ENCODE results near the gene SIDT2. TPM values are rescaled to one million over a fixed set of nuclear protein-coding genes. Genes with fewer than 3 reads are reported as not detected.

Gene SIDT2
- total RNA-seq, 4 donors from 2014 or later, result 15.3 to 50.1 (median 33.6) TPM

DNA sequence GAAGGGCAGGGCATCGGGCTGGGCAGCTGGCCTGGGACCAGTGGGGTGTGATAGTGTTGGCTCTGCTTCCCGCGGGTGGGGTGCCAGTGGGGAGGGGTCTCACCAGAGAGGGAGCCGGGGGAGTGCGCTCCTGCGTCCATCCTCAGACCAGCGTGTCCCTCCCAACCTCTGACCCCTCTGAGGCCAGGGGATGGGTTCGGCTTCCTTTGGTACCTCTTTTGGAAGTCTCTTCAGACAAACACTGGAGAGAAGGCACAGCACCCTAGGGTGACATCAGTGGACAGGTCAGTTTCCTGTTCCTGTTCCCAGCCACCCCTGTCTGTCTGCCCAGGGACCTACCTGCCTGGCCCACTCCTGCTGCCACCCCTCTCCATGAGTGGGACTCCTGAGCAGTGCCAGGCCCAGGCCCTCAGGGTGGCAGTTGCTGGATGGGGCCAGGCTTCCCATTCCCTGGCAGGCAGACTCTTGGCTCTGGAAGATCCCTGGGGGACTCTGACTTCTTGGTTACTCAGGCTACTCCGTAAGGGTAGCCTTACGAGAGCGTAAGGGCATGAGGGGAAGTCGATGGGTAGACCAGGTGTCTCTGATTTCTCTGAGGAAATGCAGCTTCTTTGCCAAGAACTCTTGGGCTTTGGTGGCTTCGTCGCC is 23.2 kb downstream of the SIDT2 start:
- WGBS, 2 donors (ENCODE audit: low coverage in 1 of 2), result no CpG with 5 or more reads among the region's 14 CpGs
- Histone ChIP-seq H3K9me3 (no peaks in the 10 kb centered on the region), H3K4me1 (peaks cover 0 to 82% (median 12%) of the 10 kb centered on the region in 3 donors), H3K4me3 (peak overlapping the region; percentile 73 to 80), H3K27me3 (no peaks in the 10 kb centered on the region), H3K27ac (peak overlapping the region; percentile 97 to 99 (median 97)), H3K36me3 (peaks cover 0 to 44% of the 10 kb centered on the region in 2 donors)
- ATAC-seq, result no peak
- TF ChIP-seq POLR2A (IDR thresholded peaks at IDR 0.05) (peak in 1 of 2 donors; percentile 26), POLR2AphosphoS5 (IDR thresholded peaks at IDR 0.05) (no peak), EP300 (IDR thresholded peaks at IDR 0.05) (no peak)
- TF ChIP-seq, protein P1, sequence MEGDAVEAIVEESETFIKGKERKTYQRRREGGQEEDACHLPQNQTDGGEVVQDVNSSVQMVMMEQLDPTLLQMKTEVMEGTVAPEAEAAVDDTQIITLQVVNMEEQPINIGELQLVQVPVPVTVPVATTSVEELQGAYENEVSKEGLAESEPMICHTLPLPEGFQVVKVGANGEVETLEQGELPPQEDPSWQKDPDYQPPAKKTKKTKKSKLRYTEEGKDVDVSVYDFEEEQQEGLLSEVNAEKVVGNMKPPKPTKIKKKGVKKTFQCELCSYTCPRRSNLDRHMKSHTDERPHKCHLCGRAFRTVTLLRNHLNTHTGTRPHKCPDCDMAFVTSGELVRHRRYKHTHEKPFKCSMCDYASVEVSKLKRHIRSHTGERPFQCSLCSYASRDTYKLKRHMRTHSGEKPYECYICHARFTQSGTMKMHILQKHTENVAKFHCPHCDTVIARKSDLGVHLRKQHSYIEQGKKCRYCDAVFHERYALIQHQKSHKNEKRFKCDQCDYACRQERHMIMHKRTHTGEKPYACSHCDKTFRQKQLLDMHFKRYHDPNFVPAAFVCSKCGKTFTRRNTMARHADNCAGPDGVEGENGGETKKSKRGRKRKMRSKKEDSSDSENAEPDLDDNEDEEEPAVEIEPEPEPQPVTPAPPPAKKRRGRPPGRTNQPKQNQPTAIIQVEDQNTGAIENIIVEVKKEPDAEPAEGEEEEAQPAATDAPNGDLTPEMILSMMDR (IDR thresholded peaks at IDR 0.05), result no peak

GRCh38 chr11:117202386-117203068 is 24.0 kb downstream of the SIDT2 start:
- Histone ChIP-seq H3K27ac (peak overlapping the region; percentile 97 to 99 (median 97)), H3K36me3 (peaks cover 0 to 42% of the 10 kb centered on the region in 2 donors), H3K9me3 (no peaks in the 10 kb centered on the region), H3K4me1 (peaks cover 0 to 75% (median 10%) of the 10 kb centered on the region in 3 donors), H3K4me3 (peak overlapping the region; percentile 73 to 80), H3K27me3 (no peaks in the 10 kb centered on the region)
- no peak for ATAC-seq
- TF ChIP-seq POLR2AphosphoS5 (IDR thresholded peaks at IDR 0.05) (no peak), POLR2A (IDR thresholded peaks at IDR 0.05) (no peak), EP300 (IDR thresholded peaks at IDR 0.05) (no peak)
- TF ChIP-seq, protein P1 (IDR thresholded peaks at IDR 0.05), result peak in 1 of 4 experiments; percentile 21
- WGBS, 2 donors (ENCODE audit: low coverage in 1 of 2), result 0 to 47% methylated on average over 1 to 3 of the region's 7 CpGs

DNA sequence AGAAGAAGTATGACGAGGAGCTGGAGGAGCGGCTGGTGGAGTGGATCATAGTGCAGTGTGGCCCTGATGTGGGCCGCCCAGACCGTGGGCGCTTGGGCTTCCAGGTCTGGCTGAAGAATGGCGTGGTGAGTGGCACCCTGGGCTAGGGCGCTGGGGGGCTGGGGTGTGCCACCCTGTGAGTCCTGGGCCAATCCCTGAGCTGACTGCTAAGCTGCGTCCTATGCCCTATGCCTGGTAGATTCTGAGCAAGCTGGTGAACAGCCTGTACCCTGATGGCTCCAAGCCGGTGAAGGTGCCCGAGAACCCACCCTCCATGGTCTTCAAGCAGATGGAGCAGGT is 24.5 kb downstream of the SIDT2 start:
- no CpG with 5 or more reads among the region's 10 CpGs for WGBS, 2 donors (ENCODE audit: low coverage in 1 of 2)
- Histone ChIP-seq H3K9me3 (no peaks in the 10 kb centered on the region), H3K4me3 (peak overlapping the region; percentile 73 to 80), H3K27me3 (no peaks in the 10 kb centered on the region), H3K4me1 (peaks cover 0 to 70% (median 6%) of the 10 kb centered on the region in 3 donors), H3K27ac (peak overlapping the region; percentile 97 to 99 (median 97)), H3K36me3 (peaks cover 0 to 42% of the 10 kb centered on the region in 2 donors)
- no peak for ATAC-seq
- TF ChIP-seq, protein P1 (IDR thresholded peaks at IDR 0.05), result no peak
- TF ChIP-seq POLR2A (IDR thresholded peaks at IDR 0.05) (peak in 1 of 2 donors; percentile 43), POLR2AphosphoS5 (IDR thresholded peaks at IDR 0.05) (peak; percentile 73), EP300 (IDR thresholded peaks at IDR 0.05) (no peak)

GRCh38 chr11:117204283-117205080 is 25.9 kb downstream of the SIDT2 start:
- Histone ChIP-seq H3K27ac (peak overlapping the region; percentile 97 to 99 (median 97)), H3K4me1 (peaks cover 0 to 55% (median 4%) of the 10 kb centered on the region in 3 donors), H3K4me3 (peak overlapping the region; percentile 73 to 80), H3K36me3 (peaks cover 0 to 42% of the 10 kb centered on the region in 2 donors), H3K27me3 (no peaks in the 10 kb centered on the region), H3K9me3 (no peaks in the 10 kb centered on the region)
- TF ChIP-seq POLR2AphosphoS5 (IDR thresholded peaks at IDR 0.05) (peak; percentile 7), EP300 (IDR thresholded peaks at IDR 0.05) (no peak), POLR2A (IDR thresholded peaks at IDR 0.05) (peak; percentile 6 to 13)
- TF ChIP-seq, protein P1 (IDR thresholded peaks at IDR 0.05), result no peak
- 38 to 47% methylated on average over 6 to 8 of the region's 17 CpGs for WGBS, 2 donors (ENCODE audit: low coverage in 1 of 2)
- ATAC-seq, result no peak

Measured in gastroesophageal sphincter (tissue), 4 donors.